OCI-LY3 (cell line): ENCODE measurements around the gene TRIM25.

ENCODE experiments used
- H2AFZ ChIP-seq: fragments of 200-600, 300-600 bp; shearing (Covaris generic); 2 replicates; pipeline ENCODE4 v1.6.0; 2014; ENCODE audit warnings: antibody characterized with exemption, low read depth, low read length
- H3K27ac ChIP-seq: fragments of 200-600, 300-600 bp; sonication (generic); 2 replicates; pipeline ENCODE4 v1.5.1; 2014; ENCODE audit warnings: mild to moderate bottlenecking, low read length, moderate library complexity, mixed read lengths
- H3K27me3 ChIP-seq: fragments of 200-600, 300-600 bp; sonication (generic); 2 replicates; pipeline ENCODE4 v1.6.1; 2014; ENCODE audit warnings: low read depth, low read length, mixed read lengths
- H3K36me3 ChIP-seq: fragments of 200-600, 300-600 bp; sonication (generic); replicated peaks from 2 replicates; pipeline ENCODE3; 2014; ENCODE audit warnings: low read depth, low read length, mixed read lengths
- H3K4me1 ChIP-seq: fragments of 300-600, 200-600 bp; sonication (generic); 2 replicates; pipeline ENCODE4 v1.6.1; 2014; ENCODE audit warnings: low read length, mixed read lengths
- H3K4me2 ChIP-seq: fragments of 200-600, 300-600 bp; sonication (generic); 2 replicates; pipeline ENCODE4 v1.6.1; 2014; ENCODE audit warnings: low read length, mixed read lengths
- H3K4me3 ChIP-seq: fragments of 300-600, 200-600 bp; sonication (generic); 2 replicates; pipeline ENCODE4 v1.5.1; 2014; ENCODE audit warnings: antibody characterized with exemption, mild to moderate bottlenecking, low read length, moderate library complexity
- H3K79me2 ChIP-seq: fragments of 300-600, 200-600 bp; shearing (Covaris generic); 2 replicates; pipeline ENCODE4 v1.6.1; 2014; ENCODE audit warnings: mild to moderate bottlenecking, low read length, mixed read lengths
- H3K9ac ChIP-seq: fragments of 300-600, 200-600 bp; shearing (Covaris generic); 2 replicates; pipeline ENCODE4 v1.6.0; 2014; ENCODE audit warnings: mild to moderate bottlenecking, low read length, moderate library complexity
- H3K9me3 ChIP-seq: fragments of 200-600, 300-600 bp; shearing (Covaris generic); 2 replicates; pipeline ENCODE4 v1.6.1; 2014; ENCODE audit warnings: low read length, mixed read lengths; ENCODE audit not compliant: insufficient read depth
- H4K20me1 ChIP-seq: fragments of 200-600, 300-600 bp; sonication (generic); 2 replicates; pipeline ENCODE4 v1.6.1; 2016; ENCODE audit warnings: low read length, mixed read lengths; ENCODE audit not compliant: insufficient read depth
- CTCF ChIP-seq: fragments of 200-600, 300-600 bp; sonication (generic); IDR thresholded peaks from 2 replicates; pipeline ENCODE4 v1.5.1; 2014; ENCODE audit warnings: antibody characterized with exemption, low read length, low read depth
- EZH2phosphoT487 ChIP-seq: fragments of 200-600 bp; shearing (Covaris generic); IDR thresholded peaks from 2 replicates; pipeline ENCODE4 v1.6.1; 2018; ENCODE audit warnings: antibody characterized with exemption, mixed run types, low read depth

The TRIM25 gene

GRCh38 chr17:56886288-56886731 is 27.5 kb downstream of the TRIM25 start:
- Histone ChIP-seq H3K36me3 (peaks cover 48% of the 10 kb centered on the region), H3K4me1 (no peaks in the 10 kb centered on the region), H4K20me1 (no peaks in the 10 kb centered on the region), H3K4me3 (no peak overlapping the region), H3K27ac (no peak overlapping the region), H3K9ac (no peak overlapping the region), H3K9me3 (peaks cover 11% of the 10 kb centered on the region; the same call in 1 of the 2 replicates), H3K4me2 (no peak overlapping the region), H3K79me2 (no peaks in the 10 kb centered on the region), H2AFZ (no peak overlapping the region), H3K27me3 (no peaks in the 10 kb centered on the region)
- no peak for TF ChIP-seq CTCF
- TF ChIP-seq EZH2phosphoT487 = no peak

GRCh38 chr17:56885312-56885657 is 28.6 kb downstream of the TRIM25 start:
- H3K36me3 ChIP-seq = peaks cover 38% of the 10 kb centered on the region
- no peak overlapping the region for H3K9ac ChIP-seq
- TF ChIP-seq CTCF = no peak
- TF ChIP-seq EZH2phosphoT487 = no peak
- no peak overlapping the region for H3K4me3 ChIP-seq
- no peak overlapping the region for H3K27ac ChIP-seq
- H3K4me1 ChIP-seq = peaks cover 4% of the 10 kb centered on the region
- no peak overlapping the region for H3K4me2 ChIP-seq
- H3K79me2 ChIP-seq = no peaks in the 10 kb centered on the region
- H4K20me1 ChIP-seq = no peaks in the 10 kb centered on the region
- peaks cover 11% of the 10 kb centered on the region; the same call in 1 of the 2 replicates for H3K9me3 ChIP-seq
- no peaks in the 10 kb centered on the region for H3K27me3 ChIP-seq
- H2AFZ ChIP-seq = no peak overlapping the region

DNA sequence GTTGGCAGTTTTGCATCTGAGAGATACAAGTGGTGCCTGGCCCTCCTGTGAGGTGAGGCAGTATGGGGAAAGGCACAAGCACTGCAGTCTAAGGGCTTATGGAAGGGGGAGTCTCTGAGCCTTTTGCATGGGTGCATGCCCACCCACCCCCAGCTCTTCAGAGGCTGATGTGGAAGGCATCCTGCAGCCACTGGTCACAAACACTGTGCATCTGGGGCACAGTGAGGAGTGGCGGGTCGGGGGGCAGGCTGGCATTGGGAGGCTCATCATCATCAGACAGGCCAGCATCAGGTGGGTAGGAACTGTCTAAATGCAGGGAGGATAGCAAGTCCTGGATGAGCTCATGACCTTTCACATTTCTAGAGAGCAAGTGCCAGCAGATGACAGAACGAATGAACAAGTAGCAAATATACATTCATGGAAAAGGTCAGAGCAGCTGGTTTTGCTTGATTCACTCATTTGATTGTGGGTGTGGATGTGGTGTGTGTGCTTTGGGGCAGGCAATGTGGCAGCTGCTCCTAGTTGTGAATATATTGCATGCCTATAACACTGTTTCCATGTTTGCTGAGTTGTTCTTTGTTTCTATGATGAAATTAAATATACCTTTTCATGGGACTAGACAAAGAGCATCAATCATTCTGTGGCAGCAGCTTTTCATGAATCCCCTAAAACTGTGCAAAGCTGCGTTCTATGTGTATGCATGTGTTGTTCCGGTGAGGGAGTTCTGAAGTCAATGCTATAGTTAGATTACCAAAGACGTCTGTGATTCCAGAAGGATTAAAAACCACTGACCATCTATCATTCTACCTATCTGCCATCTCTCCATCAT is 29.2 kb downstream of the TRIM25 start:
- Histone ChIP-seq H3K36me3 (peaks cover 32% of the 10 kb centered on the region), H3K4me2 (no peak overlapping the region), H3K9ac (no peak overlapping the region), H3K4me1 (peaks cover 8% of the 10 kb centered on the region), H3K27ac (no peak overlapping the region), H3K4me3 (no peak overlapping the region), H3K27me3 (no peaks in the 10 kb centered on the region), H4K20me1 (no peaks in the 10 kb centered on the region), H3K79me2 (no peaks in the 10 kb centered on the region), H2AFZ (no peak overlapping the region), H3K9me3 (peaks cover 11% of the 10 kb centered on the region; the same call in 1 of the 2 replicates)
- TF ChIP-seq EZH2phosphoT487 = no peak
- TF ChIP-seq CTCF = no peak

DNA sequence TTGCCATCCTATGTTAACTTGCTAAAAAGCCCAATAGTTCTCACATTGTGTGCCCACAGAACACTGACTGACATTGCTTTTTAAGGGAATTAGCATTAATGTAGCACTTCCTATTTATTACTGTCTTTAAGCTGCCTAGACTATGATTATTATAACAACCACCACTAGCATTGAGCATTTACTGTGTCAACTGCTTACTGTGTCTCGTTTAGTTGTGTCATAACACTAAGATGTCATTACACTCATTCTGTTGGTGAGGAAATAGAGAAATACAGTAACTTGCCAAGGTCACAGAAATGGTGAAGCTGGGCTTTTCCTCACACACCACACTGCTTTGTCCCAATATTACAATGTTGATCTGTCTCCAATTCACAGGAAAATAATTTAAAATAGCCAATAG is 30.2 kb downstream of the TRIM25 start:
- H3K9ac ChIP-seq = no peak overlapping the region
- H3K9me3 ChIP-seq = peaks cover 9% of the 10 kb centered on the region; the same call in 1 of the 2 replicates
- peaks cover 8% of the 10 kb centered on the region for H3K4me1 ChIP-seq
- H3K36me3 ChIP-seq = peaks cover 21% of the 10 kb centered on the region
- TF ChIP-seq CTCF = no peak
- no peak for TF ChIP-seq EZH2phosphoT487
- H3K79me2 ChIP-seq = no peaks in the 10 kb centered on the region
- H2AFZ ChIP-seq = no peak overlapping the region
- H3K27ac ChIP-seq = no peak overlapping the region
- H3K4me2 ChIP-seq = no peak overlapping the region
- H3K27me3 ChIP-seq = no peaks in the 10 kb centered on the region
- H4K20me1 ChIP-seq = no peaks in the 10 kb centered on the region
- no peak overlapping the region for H3K4me3 ChIP-seq
